ENCODE data around the gene JPT2. TPM values are rescaled to one million over a fixed set of nuclear protein-coding genes. Genes with fewer than 3 reads are reported as not detected.

The JPT2 gene
- polyA plus RNA-seq, 3 donors, result 5.4 to 7.5 (median 5.8) TPM

- H3K4me3 Mint-ChIP-seq, result no peak overlapping the region
- DNase-seq, result no peak
- no peak overlapping the region for H3K4me3 ChIP-seq (replicated peaks in 1 of 3; ENCODE audit: low read depth in 2 of 3, low read length in 3 of 3)
- peaks cover 61 to 72% of the 10 kb centered on the region in 2 donors for H3K36me3 ChIP-seq (replicated peaks in 1 of 2; ENCODE audit: control insufficient read depth in 1 of 2, insufficient read depth in 2 of 2, low read length in 2 of 2)
- no peak for TF ChIP-seq CTCF (IDR thresholded peaks at IDR 0.05)
- H4K20me1 ChIP-seq (ENCODE audit: insufficient read depth, low read length), result no peaks in the 10 kb centered on the region
- no peaks in the 10 kb centered on the region for H3K9me3 ChIP-seq (replicated peaks in 1 of 2; ENCODE audit: control insufficient read depth in 1 of 2, insufficient read depth in 1 of 2, low read length in 2 of 2)
- H3K27ac Mint-ChIP-seq, result no peak overlapping the region
- 92% methylated on average over 7 of the region's 7 CpGs for WGBS (ENCODE audit: insufficient coverage)
- H3K9me3 Mint-ChIP-seq, result no peaks in the 10 kb centered on the region
- no peak overlapping the region for H3K27ac ChIP-seq (ENCODE audit: low read depth in 1 of 2, low read length in 2 of 2)
- H3K27me3 ChIP-seq (ENCODE audit: control insufficient read depth in 2 of 2, insufficient read depth in 2 of 2, low read length in 2 of 2), result no peaks in the 10 kb centered on the region
- peaks cover 10% of the 10 kb centered on the region for H3K4me1 Mint-ChIP-seq
- H3K27me3 Mint-ChIP-seq (ENCODE audit: low read depth in 3 of 3), result peaks cover 0 to 4% (median 1%) of the 10 kb centered on the region in 3 donors
- intact Hi-C loops (cut with micrococcal nuclease), result loop anchor here in 1 of 2 donors (10.0 kb wide), 1 partner anchor 60 kb away; the partner anchor contains the start of genes CRAMP1 and IFT140
- no peak overlapping the region for H3K9ac ChIP-seq (ENCODE audit: insufficient read depth, low read length, poor library complexity, severe bottlenecking)
- H3K79me2 ChIP-seq (ENCODE audit: insufficient read depth, low read length), result peaks cover 11% of the 10 kb centered on the region
- H3K4me1 ChIP-seq (ENCODE audit: control insufficient read depth in 1 of 2, insufficient read depth in 2 of 2, low read length in 2 of 2), result peaks cover 12 to 17% of the 10 kb centered on the region in 2 donors
- H3K4me2 ChIP-seq (replicated peaks; ENCODE audit: extremely low read depth, low read length, poor library complexity, severe bottlenecking), result no peak overlapping the region
- peaks cover 63 to 68% of the 10 kb centered on the region in 2 donors for H3K36me3 Mint-ChIP-seq
- H2AFZ ChIP-seq (ENCODE audit: insufficient read depth, low read depth, low read length, poor library complexity, severe bottlenecking), result no peak overlapping the region
These were observed 3.8 kb upstream of the JPT2 start for GRCh38 chr16:1674306-1674705.

- Mint-ChIP-seq H3K4me3 (no peak overlapping the region), H3K27me3 (ENCODE audit: low read depth in 3 of 3) (peaks cover 0 to 4% (median 1%) of the 10 kb centered on the region in 3 donors), H3K9me3 (no peaks in the 10 kb centered on the region), H3K4me1 (peaks cover 13% of the 10 kb centered on the region), H3K36me3 (peaks cover 56 to 61% of the 10 kb centered on the region in 2 donors), H3K27ac (peak overlapping the region in 2 of 7 donors; percentile 23 to 64)
- H4K20me1 ChIP-seq (ENCODE audit: insufficient read depth, low read length), result no peaks in the 10 kb centered on the region
- H3K9me3 ChIP-seq (replicated peaks in 1 of 2; ENCODE audit: control insufficient read depth in 1 of 2, insufficient read depth in 1 of 2, low read length in 2 of 2), result no peaks in the 10 kb centered on the region
- WGBS (ENCODE audit: insufficient coverage), result 95% methylated on average over 16 of the region's 19 CpGs
- H3K4me2 ChIP-seq (replicated peaks; ENCODE audit: extremely low read depth, low read length, poor library complexity, severe bottlenecking), result no peak overlapping the region
- no peak for TF ChIP-seq CTCF (IDR thresholded peaks at IDR 0.05)
- H3K4me3 ChIP-seq (replicated peaks in 1 of 3; ENCODE audit: low read depth in 2 of 3, low read length in 3 of 3), result no peak overlapping the region
- H3K36me3 ChIP-seq (replicated peaks in 1 of 2; ENCODE audit: control insufficient read depth in 1 of 2, insufficient read depth in 2 of 2, low read length in 2 of 2), result peaks cover 54 to 65% of the 10 kb centered on the region in 2 donors
- no peak overlapping the region for H2AFZ ChIP-seq (ENCODE audit: insufficient read depth, low read depth, low read length, poor library complexity, severe bottlenecking)
- H3K27me3 ChIP-seq (ENCODE audit: control insufficient read depth in 2 of 2, insufficient read depth in 2 of 2, low read length in 2 of 2), result no peaks in the 10 kb centered on the region
- H3K27ac ChIP-seq (ENCODE audit: low read depth in 1 of 2, low read length in 2 of 2), result no peak overlapping the region
- DNase-seq, result no peak
- peaks cover 13 to 18% of the 10 kb centered on the region in 2 donors for H3K4me1 ChIP-seq (ENCODE audit: control insufficient read depth in 1 of 2, insufficient read depth in 2 of 2, low read length in 2 of 2)
- peaks cover 18% of the 10 kb centered on the region for H3K79me2 ChIP-seq (ENCODE audit: insufficient read depth, low read length)
- intact Hi-C loops (cut with micrococcal nuclease), result loop anchor here in 1 of 2 donors (5.0 to 10.0 kb wide), 2 partner anchors 52 to 60 kb away; partner anchors contain the start of genes CRAMP1 and IFT140
- no peak overlapping the region for H3K9ac ChIP-seq (ENCODE audit: insufficient read depth, low read length, poor library complexity, severe bottlenecking)
These were observed 3.1 kb upstream of the JPT2 start for GRCh38 chr16:1674751-1675664.
